WI38 (cell line): ENCODE measurements around the gene CEP104.
"Not testable (repeated sequence)": the region's sequence is repeated elsewhere in the genome, so short reads cannot be mapped to it uniquely, and the experiment has no call there.

Source experiments
- H3K4me3 ChIP-seq: 2 replicates; pipeline ENCODE4 v1.5.1; 2011; ENCODE audit warnings: low read depth, mild to moderate bottlenecking, control low read depth, low read length
- CTCF ChIP-seq: IDR thresholded peaks from 2 replicates; pipeline ENCODE4 v1.5.1; 2012; ENCODE audit warnings: low read depth, mild to moderate bottlenecking, control low read depth, low read length

CEP104 gene

DNA sequence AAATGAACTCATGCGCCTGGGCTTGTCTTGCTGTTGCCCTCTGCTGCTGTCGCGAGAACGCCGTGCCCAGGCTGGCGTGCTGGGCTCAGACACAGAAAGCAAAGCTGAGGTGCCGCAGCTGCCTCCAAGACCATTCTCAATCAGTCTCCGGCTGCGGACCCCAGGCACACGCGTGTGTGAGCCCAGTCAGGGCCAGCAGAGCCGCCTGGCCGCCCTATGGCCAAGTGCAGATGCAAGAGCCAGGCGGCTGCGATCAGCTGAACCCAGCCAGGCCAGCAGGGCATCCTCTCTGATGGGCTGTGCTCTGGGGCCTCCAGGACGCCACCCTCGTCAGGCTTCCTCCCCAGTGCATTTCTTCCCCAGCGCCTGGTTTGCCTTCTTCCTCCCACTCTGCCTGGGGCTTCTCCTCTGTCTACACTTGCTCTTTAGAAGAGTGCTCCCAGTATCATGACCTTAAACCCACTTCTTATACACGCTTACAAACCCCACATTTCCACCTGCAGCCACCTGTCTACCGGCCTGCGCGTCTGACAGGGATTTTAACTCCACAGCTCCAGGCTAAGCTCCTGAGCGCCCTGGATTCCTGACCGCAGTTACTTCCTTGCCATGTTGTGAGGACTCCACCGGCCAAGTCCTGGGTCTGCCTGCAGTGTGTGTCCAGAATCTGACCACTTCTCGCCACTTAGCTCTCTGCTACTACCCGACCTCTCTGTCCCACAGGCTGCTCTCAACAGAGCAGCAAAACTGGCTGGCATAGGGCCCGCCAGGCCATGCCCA is 39.0 kb downstream of the CEP104 start:
- TF ChIP-seq CTCF, result no peak
- no peak overlapping the region for H3K4me3 ChIP-seq

DNA sequence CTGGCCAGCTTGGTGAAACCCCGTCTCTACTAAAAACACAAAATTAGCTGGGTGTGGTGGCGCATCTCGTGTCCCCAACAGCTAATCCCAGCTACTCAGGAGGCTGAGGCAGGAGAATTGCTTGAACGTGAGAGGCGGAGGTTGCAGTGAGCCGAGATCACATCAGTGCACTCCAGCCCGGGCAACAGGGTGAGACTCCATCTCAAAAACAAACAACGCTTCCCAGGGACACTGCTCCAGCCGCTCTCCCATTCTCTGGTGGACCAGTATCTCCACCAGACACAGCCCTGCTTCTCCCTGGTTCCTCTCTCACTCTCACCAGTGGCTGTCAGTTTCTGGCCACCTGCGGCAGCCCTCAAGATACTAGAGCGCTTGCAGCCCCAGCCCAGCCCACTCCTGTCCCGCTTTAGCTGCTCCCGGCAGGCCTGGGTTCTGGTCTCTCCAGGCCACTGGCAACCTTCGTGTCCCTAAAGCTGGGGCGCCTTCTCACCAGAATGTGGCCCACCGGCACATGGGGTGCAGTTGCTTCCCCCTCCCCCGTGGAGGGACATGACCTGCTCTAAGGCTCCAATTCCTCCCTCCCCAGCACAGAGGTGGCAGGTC is 39.8 kb downstream of the CEP104 start:
- no peak for TF ChIP-seq CTCF
- no peak overlapping the region for H3K4me3 ChIP-seq

- no peak for TF ChIP-seq CTCF
- no peak overlapping the region for H3K4me3 ChIP-seq
Measured at GRCh38 chr1:3816331-3817137, 40.5 kb downstream of the CEP104 start.

- H3K4me3 ChIP-seq, result no peak overlapping the region
- no peak for TF ChIP-seq CTCF
Measured at GRCh38 chr1:3814771-3815561, 42.0 kb downstream of the CEP104 start.

DNA sequence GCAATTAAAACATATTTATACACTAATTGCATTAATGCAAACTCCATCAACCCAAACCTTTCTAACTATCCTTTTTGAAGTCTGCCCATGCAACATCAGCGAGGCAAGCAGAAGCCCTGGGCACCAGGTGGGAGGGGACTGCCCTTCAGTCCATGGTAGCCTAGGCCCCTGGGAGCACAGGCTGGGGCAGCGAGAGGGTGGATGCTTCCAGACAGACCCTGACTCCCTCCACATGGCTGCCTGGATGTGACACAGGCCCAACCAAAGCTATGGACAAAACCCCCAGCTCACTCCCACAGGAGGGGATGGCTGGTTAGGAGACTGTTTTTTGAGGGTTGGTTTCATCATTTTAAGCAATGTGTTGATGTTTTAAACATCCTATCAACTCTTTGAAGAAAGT is 42.9 kb downstream of the CEP104 start:
- TF ChIP-seq CTCF, result no peak
- H3K4me3 ChIP-seq, result no peak overlapping the region

DNA sequence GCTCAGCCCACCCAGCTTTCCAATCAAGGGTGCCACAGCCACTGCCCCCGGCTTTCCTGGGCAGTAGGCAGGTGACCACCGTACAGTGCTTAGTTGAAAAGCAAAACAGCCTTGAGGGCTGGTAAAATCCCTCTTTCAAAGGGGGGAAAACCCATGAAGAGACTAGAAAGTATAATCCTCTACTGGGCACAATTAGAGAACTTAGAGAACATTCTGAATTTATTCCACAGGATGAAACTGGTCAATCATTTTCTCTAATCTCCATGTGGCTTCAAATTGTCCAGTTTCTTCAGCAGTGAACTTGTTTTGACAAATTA is 45.5 kb downstream of the CEP104 start:
- no peak for TF ChIP-seq CTCF
- no peak overlapping the region for H3K4me3 ChIP-seq

DNA sequence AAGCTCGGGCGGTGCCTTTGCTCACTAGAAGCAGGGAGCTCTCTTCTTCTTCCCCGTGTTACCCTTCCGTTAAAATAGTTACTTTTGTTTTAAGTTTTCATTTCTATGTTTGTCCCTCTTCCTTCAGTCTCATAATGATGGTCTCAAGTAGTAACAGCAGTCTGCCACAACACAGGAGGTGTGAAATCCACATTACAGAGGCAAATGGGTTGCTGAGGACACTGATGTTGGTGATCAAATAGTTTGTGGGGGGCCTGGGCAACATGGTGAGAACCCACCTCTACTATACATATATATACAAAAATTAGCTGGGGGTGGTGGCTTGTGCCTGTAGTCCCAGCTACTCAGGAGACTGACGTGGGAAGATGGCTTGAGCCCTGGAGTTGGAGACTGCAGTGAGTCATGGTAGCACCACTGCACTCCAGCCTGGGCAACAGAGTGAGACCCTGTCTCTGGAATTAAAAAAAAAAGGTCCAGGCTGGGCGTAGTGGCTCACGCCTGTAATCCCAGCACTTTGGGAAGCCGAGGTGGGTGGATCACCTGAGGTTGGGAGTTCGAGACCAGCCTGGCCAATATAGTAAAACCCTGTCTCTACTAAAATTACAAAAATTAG is 46.8 kb downstream of the CEP104 start:
- not testable (repeated sequence) for H3K4me3 ChIP-seq
